Osteoblast (primary cell): ENCODE results near the gene GPR17. TPM values are rescaled to one million over a fixed set of nuclear protein-coding genes. Genes with fewer than 3 reads are reported as not detected.

Experiments used
- DNase-seq: peaks from one replicate; pipeline ENCODE4 v3.0.0; 2011; ENCODE audit warnings: low spot score, mixed read lengths; ENCODE audit not compliant: insufficient read length; ENCODE audit errors: missing footprints
- H2AFZ ChIP-seq: 2 replicates; pipeline ENCODE4 v1.6.0; 2011; ENCODE audit warnings: mild to moderate bottlenecking, low read length
- H3K27ac ChIP-seq: 2 replicates; pipeline ENCODE4 v1.5.1; 2011; ENCODE audit warnings: mild to moderate bottlenecking, low read depth, low read length, moderate library complexity
- H3K27me3 ChIP-seq: 2 replicates; pipeline ENCODE4 v1.6.0; 2012; ENCODE audit warnings: mild to moderate bottlenecking, control low read depth, inconsistent platforms, low read length, moderate library complexity; ENCODE audit not compliant: insufficient read depth
- H3K36me3 ChIP-seq: 2 replicates; pipeline ENCODE4 v1.5.1; 2011; ENCODE audit warnings: mild to moderate bottlenecking, low read length, control low read depth, moderate library complexity; ENCODE audit not compliant: insufficient read depth
- H3K4me1 ChIP-seq: 2 replicates; pipeline ENCODE4 v1.5.1; 2011; ENCODE audit warnings: mild to moderate bottlenecking, low read length, control low read depth, moderate library complexity; ENCODE audit not compliant: insufficient read depth
- H3K4me2 ChIP-seq: 2 replicates; pipeline ENCODE4 v1.6.0; 2011; ENCODE audit warnings: mild to moderate bottlenecking, low read length; ENCODE audit not compliant: insufficient read depth
- H3K4me3 ChIP-seq: fragments of 200-600 bp; sonication (generic); 3 replicates; pipeline ENCODE4 v1.5.1; 2012; ENCODE audit warnings: mild to moderate bottlenecking, low read length, inconsistent platforms; ENCODE audit not compliant: insufficient read depth
- H3K79me2 ChIP-seq: 2 replicates; pipeline ENCODE4 v1.6.0; 2012; ENCODE audit warnings: mild to moderate bottlenecking, low read length, control low read depth, inconsistent platforms; ENCODE audit not compliant: insufficient read depth
- H3K9me3 ChIP-seq: 2 replicates; pipeline ENCODE4 v1.5.1; 2011; ENCODE audit warnings: low read depth, low read length, control low read depth
- H4K20me1 ChIP-seq: 2 replicates; pipeline ENCODE4 v1.6.0; 2012; ENCODE audit warnings: mild to moderate bottlenecking, low read length, control low read depth; ENCODE audit not compliant: insufficient read depth
- total RNA-seq: library from RNA; depleted of rRNA; stranded (reverse); fragments of >200 nt; gene quantifications from 2 replicates; pipeline ENCODE4 v1.2.3, GENCODE V29; 2012
- TF ChIP-seq, protein P1 (sequence below): IDR thresholded peaks from 2 replicates; pipeline ENCODE4 v1.5.1; 2011; ENCODE audit warnings: mild to moderate bottlenecking, low read depth, low read length, moderate library complexity; ENCODE audit errors: extremely low read depth

Gene GPR17
- total RNA-seq, 1 donor: not detected

DNA sequence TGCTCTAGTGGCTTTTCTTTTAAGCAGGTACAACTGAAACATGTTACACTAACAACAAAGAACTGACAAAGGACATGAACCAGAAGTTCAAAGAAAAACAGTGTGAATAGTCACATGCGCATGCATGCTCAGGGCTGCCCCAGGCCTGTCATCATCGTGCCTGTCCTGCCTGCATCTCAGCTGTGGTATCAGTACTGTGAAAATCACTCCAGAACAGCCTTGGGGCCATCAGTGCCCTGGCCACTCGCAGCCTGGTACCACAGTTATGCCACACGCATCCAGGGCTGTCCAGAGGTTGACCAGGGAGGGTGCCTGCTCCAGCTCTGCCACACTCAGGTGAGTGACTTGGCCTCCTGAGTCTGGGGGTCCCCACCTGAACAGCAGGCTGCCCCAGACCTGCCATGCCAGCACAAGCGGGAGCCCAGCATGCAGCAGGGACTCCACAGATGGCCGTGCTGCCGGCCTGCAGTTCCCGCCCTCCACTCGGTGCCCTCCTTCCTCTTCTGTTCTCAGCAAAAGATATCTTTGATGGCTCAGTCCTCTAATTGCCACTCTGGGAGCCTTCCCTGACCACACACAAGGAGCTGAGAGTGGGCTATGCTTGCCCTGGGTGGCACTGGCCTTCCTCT is 17.1 kb downstream of the GPR17 start:
- H3K4me1 ChIP-seq: no peaks in the 10 kb centered on the region
- H3K27me3 ChIP-seq: peaks cover 49% of the 10 kb centered on the region
- H3K79me2 ChIP-seq: no peaks in the 10 kb centered on the region
- DNase-seq: peak; percentile 90
- no peak overlapping the region for H3K27ac ChIP-seq
- H3K4me3 ChIP-seq: no peak overlapping the region
- peaks cover 4% of the 10 kb centered on the region for H4K20me1 ChIP-seq
- H3K9me3 ChIP-seq: no peaks in the 10 kb centered on the region
- TF ChIP-seq, protein P1, sequence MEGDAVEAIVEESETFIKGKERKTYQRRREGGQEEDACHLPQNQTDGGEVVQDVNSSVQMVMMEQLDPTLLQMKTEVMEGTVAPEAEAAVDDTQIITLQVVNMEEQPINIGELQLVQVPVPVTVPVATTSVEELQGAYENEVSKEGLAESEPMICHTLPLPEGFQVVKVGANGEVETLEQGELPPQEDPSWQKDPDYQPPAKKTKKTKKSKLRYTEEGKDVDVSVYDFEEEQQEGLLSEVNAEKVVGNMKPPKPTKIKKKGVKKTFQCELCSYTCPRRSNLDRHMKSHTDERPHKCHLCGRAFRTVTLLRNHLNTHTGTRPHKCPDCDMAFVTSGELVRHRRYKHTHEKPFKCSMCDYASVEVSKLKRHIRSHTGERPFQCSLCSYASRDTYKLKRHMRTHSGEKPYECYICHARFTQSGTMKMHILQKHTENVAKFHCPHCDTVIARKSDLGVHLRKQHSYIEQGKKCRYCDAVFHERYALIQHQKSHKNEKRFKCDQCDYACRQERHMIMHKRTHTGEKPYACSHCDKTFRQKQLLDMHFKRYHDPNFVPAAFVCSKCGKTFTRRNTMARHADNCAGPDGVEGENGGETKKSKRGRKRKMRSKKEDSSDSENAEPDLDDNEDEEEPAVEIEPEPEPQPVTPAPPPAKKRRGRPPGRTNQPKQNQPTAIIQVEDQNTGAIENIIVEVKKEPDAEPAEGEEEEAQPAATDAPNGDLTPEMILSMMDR: no peak
- no peaks in the 10 kb centered on the region for H3K36me3 ChIP-seq
- no peak overlapping the region for H3K4me2 ChIP-seq
- H2AFZ ChIP-seq: no peak overlapping the region

DNA sequence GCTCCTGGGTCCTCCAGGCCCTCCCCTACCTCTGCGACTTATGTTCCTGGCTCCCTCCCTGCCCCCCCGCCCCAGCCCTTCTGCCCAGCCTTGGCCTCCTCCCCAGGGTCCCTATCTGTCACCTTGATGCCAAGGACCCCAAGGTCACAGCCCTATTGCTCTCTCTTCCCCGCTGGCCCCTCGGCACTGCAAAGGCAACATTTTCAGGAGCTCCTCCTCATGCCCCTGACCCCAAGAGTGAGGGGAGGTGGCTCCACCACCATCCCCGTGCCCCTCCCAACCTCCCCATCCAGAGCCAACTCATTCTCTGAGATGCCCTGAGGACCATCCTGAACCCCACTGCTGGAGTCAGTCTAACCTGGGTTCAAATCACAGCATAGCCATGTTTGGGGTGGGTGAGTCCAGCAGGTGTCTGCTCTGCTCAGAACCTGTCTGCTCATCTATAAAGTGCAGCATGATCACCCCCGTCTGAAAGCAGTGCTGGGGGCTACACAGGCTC is 17.7 kb downstream of the GPR17 start:
- Histone ChIP-seq H3K9me3 (no peaks in the 10 kb centered on the region), H3K36me3 (no peaks in the 10 kb centered on the region), H3K4me1 (no peaks in the 10 kb centered on the region), H3K4me2 (no peak overlapping the region), H3K27me3 (peaks cover 49% of the 10 kb centered on the region), H2AFZ (no peak overlapping the region), H3K27ac (no peak overlapping the region), H3K4me3 (no peak overlapping the region), H3K79me2 (no peaks in the 10 kb centered on the region), H4K20me1 (peaks cover 4% of the 10 kb centered on the region)
- TF ChIP-seq, protein P1: no peak
- DNase-seq: peak; percentile 44

DNA sequence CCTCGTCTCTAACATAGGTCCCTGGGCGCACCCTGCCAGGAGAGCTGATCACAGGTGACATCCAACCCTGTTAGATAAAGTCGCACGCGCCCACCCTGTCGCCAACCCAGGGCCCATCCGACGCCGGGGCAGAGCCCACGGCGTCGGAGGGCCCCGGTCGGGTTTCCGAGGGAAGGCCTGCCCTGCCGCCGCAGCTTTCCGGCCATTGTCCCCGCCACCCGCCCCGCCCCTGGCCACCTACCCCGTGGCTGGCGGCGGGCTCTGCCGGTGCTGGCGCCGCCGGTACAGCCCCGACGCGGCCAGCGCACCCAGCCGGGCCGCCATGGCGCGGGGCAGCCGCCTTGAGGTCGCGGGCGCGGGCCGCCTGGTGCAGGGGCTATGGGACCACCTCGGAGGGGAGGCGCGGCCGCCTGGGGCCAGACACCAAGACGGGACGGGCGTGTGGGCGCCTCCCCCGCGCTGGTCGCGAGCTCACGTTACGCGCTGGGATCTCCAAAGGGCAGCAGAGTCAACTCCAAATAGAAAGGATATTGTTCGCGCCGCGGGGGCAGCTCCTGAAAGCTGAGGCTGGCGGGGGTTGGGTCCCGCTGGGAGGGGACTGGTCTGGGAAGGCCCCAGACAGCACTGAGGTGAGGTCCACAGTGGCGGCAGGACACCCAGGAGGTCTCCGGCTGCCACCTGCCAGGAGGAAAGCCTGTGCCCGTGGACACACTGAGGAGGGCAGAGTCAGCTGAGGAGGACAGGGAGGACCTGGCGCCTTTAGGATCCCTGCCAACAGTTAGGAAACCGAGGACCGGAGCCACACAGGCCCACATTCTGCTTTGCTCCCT is 18.3 kb downstream of the GPR17 start:
- no peaks in the 10 kb centered on the region for H3K9me3 ChIP-seq
- peaks cover 4% of the 10 kb centered on the region for H4K20me1 ChIP-seq
- no peak overlapping the region for H2AFZ ChIP-seq
- H3K4me3 ChIP-seq: peak overlapping the region; percentile 35
- H3K79me2 ChIP-seq: no peaks in the 10 kb centered on the region
- DNase-seq: peak; percentile 90
- H3K27ac ChIP-seq: no peak overlapping the region
- H3K4me2 ChIP-seq: peak overlapping the region; percentile 51
- no peaks in the 10 kb centered on the region for H3K4me1 ChIP-seq
- TF ChIP-seq, protein P1: no peak
- no peaks in the 10 kb centered on the region for H3K36me3 ChIP-seq
- peaks cover 49% of the 10 kb centered on the region for H3K27me3 ChIP-seq

DNA sequence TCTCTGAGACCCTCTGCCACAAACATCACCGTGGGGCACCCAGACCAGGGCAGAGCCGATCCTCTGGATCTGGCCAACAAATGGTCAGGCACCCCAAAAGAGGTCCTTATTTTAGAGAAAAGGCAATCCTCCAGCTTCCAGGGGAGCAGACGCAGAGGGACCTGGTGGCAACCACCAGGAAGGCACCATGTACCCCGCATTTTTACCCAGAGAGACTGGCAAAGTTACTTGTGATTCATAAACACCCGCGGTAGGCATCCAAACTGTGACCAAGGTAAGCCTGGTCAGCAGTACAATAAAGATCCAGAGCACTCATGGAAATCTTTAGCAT is 18.9 kb downstream of the GPR17 start:
- peaks cover 4% of the 10 kb centered on the region for H4K20me1 ChIP-seq

More for the DNA sequence above, 18.9 kb downstream of the GPR17 start:
- TF ChIP-seq, protein P1: no peak
- peak; percentile 85 for DNase-seq
- H3K36me3 ChIP-seq: no peaks in the 10 kb centered on the region
- H2AFZ ChIP-seq: no peak overlapping the region
- no peaks in the 10 kb centered on the region for H3K9me3 ChIP-seq
- peaks cover 49% of the 10 kb centered on the region for H3K27me3 ChIP-seq
- H3K79me2 ChIP-seq: no peaks in the 10 kb centered on the region
- H3K4me1 ChIP-seq: no peaks in the 10 kb centered on the region
- no peak overlapping the region for H3K4me3 ChIP-seq
- H3K4me2 ChIP-seq: no peak overlapping the region
- H3K27ac ChIP-seq: no peak overlapping the region
